HEK293 (cell line): ENCODE results near the gene JAM2.

Source experiments
- FEZF1 ChIP-seq: fragments of 450-650 bp; formaldehyde crosslinking; IDR thresholded peaks from 2 replicates; pipeline ENCODE4 v1.5.1; 2016; ENCODE audit warnings: missing biosample characterization, missing genetic modification characterization
- TCF7L2 ChIP-seq: IDR thresholded peaks from 2 replicates; pipeline ENCODE4 v1.6.1; 2011; ENCODE audit warnings: low read depth, mild to moderate bottlenecking, inconsistent platforms, low read length, moderate library complexity, borderline replicate concordance
- ZBTB20 ChIP-seq: fragments of 450-650 bp; formaldehyde crosslinking; IDR thresholded peaks from 2 replicates; pipeline ENCODE4 v1.5.1; 2016; ENCODE audit warnings: missing biosample characterization, missing genetic modification characterization
- ZNF140 ChIP-seq: fragments of 450-650 bp; formaldehyde crosslinking; IDR thresholded peaks from 2 replicates; pipeline ENCODE4 v1.5.1; 2016; ENCODE audit warnings: missing biosample characterization, missing genetic modification characterization
- ZNF2 ChIP-seq: fragments of 450-650 bp; formaldehyde crosslinking; IDR thresholded peaks from 2 replicates; pipeline ENCODE4 v1.5.1; 2016; ENCODE audit warnings: missing biosample characterization, missing genetic modification characterization
- ZNF391 ChIP-seq: fragments of 450-650 bp; formaldehyde crosslinking; IDR thresholded peaks from 2 replicates; pipeline ENCODE4 v1.5.1; 2016; ENCODE audit warnings: low read depth, missing biosample characterization, missing genetic modification characterization, borderline replicate concordance
- ZNF423 ChIP-seq: fragments of 450-650 bp; formaldehyde crosslinking; IDR thresholded peaks from 2 replicates; pipeline ENCODE4 v1.5.1; 2016; ENCODE audit warnings: missing biosample characterization, missing genetic modification characterization
- TF ChIP-seq, protein P1 (sequence below): fragments of 450-650 bp; formaldehyde crosslinking; IDR thresholded peaks from 2 replicates; pipeline ENCODE4 v1.5.1; 2016; ENCODE audit warnings: missing biosample characterization, missing genetic modification characterization
- TF ChIP-seq, protein P2 (sequence below): fragments of 450-650 bp; formaldehyde crosslinking; IDR thresholded peaks from 2 replicates; pipeline ENCODE4 v1.5.1; 2016; ENCODE audit warnings: missing biosample characterization, missing genetic modification characterization
- TF ChIP-seq, protein P3 (sequence below): fragments of 450-650 bp; formaldehyde crosslinking; IDR thresholded peaks from 2 replicates; pipeline ENCODE4 v1.5.1; 2016; ENCODE audit warnings: missing biosample characterization, missing genetic modification characterization, low read depth
- TF ChIP-seq, protein P4 (sequence below): fragments of 450-650 bp; formaldehyde crosslinking; IDR thresholded peaks from 2 replicates; pipeline ENCODE4 v1.5.1; 2016; ENCODE audit warnings: missing biosample characterization, missing genetic modification characterization, borderline replicate concordance

- TF ChIP-seq, protein P1, sequence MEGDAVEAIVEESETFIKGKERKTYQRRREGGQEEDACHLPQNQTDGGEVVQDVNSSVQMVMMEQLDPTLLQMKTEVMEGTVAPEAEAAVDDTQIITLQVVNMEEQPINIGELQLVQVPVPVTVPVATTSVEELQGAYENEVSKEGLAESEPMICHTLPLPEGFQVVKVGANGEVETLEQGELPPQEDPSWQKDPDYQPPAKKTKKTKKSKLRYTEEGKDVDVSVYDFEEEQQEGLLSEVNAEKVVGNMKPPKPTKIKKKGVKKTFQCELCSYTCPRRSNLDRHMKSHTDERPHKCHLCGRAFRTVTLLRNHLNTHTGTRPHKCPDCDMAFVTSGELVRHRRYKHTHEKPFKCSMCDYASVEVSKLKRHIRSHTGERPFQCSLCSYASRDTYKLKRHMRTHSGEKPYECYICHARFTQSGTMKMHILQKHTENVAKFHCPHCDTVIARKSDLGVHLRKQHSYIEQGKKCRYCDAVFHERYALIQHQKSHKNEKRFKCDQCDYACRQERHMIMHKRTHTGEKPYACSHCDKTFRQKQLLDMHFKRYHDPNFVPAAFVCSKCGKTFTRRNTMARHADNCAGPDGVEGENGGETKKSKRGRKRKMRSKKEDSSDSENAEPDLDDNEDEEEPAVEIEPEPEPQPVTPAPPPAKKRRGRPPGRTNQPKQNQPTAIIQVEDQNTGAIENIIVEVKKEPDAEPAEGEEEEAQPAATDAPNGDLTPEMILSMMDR (tag by site-specific recombination) = no peak
- TF ChIP-seq FEZF1 = no peak
- TF ChIP-seq TCF7L2 = no peak
- TF ChIP-seq, protein P2, sequence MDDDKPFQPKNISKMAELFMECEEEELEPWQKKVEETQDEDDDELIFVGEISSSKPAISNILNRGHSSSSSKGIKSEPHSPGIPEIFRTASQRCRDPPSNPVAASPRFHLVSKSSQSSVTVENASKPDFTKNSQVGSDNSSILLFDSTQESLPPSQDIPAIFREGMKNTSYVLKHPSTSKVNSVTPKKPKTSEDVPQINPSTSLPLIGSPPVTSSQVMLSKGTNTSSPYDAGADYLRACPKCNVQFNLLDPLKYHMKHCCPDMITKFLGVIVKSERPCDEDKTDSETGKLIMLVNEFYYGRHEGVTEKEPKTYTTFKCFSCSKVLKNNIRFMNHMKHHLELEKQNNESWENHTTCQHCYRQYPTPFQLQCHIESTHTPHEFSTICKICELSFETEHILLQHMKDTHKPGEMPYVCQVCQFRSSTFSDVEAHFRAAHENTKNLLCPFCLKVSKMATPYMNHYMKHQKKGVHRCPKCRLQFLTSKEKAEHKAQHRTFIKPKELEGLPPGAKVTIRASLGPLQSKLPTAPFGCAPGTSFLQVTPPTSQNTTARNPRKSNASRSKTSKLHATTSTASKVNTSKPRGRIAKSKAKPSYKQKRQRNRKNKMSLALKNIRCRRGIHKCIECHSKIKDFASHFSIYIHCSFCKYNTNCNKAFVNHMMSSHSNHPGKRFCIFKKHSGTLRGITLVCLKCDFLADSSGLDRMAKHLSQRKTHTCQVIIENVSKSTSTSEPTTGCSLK (tag by site-specific recombination) = no peak
- no peak for TF ChIP-seq ZNF140 (tag by site-specific recombination)
- TF ChIP-seq ZBTB20 (tag by site-specific recombination) = no peak
- TF ChIP-seq ZNF391 = no peak
- no peak for TF ChIP-seq ZNF423 (tag by site-specific recombination)
- no peak for TF ChIP-seq ZNF2 (tag by site-specific recombination)
- TF ChIP-seq, protein P3, sequence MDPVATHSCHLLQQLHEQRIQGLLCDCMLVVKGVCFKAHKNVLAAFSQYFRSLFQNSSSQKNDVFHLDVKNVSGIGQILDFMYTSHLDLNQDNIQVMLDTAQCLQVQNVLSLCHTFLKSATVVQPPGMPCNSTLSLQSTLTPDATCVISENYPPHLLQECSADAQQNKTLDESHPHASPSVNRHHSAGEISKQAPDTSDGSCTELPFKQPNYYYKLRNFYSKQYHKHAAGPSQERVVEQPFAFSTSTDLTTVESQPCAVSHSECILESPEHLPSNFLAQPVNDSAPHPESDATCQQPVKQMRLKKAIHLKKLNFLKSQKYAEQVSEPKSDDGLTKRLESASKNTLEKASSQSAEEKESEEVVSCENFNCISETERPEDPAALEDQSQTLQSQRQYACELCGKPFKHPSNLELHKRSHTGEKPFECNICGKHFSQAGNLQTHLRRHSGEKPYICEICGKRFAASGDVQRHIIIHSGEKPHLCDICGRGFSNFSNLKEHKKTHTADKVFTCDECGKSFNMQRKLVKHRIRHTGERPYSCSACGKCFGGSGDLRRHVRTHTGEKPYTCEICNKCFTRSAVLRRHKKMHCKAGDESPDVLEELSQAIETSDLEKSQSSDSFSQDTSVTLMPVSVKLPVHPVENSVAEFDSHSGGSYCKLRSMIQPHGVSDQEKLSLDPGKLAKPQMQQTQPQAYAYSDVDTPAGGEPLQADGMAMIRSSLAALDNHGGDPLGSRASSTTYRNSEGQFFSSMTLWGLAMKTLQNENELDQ (tag by site-specific recombination) = no peak
- TF ChIP-seq, protein P4, sequence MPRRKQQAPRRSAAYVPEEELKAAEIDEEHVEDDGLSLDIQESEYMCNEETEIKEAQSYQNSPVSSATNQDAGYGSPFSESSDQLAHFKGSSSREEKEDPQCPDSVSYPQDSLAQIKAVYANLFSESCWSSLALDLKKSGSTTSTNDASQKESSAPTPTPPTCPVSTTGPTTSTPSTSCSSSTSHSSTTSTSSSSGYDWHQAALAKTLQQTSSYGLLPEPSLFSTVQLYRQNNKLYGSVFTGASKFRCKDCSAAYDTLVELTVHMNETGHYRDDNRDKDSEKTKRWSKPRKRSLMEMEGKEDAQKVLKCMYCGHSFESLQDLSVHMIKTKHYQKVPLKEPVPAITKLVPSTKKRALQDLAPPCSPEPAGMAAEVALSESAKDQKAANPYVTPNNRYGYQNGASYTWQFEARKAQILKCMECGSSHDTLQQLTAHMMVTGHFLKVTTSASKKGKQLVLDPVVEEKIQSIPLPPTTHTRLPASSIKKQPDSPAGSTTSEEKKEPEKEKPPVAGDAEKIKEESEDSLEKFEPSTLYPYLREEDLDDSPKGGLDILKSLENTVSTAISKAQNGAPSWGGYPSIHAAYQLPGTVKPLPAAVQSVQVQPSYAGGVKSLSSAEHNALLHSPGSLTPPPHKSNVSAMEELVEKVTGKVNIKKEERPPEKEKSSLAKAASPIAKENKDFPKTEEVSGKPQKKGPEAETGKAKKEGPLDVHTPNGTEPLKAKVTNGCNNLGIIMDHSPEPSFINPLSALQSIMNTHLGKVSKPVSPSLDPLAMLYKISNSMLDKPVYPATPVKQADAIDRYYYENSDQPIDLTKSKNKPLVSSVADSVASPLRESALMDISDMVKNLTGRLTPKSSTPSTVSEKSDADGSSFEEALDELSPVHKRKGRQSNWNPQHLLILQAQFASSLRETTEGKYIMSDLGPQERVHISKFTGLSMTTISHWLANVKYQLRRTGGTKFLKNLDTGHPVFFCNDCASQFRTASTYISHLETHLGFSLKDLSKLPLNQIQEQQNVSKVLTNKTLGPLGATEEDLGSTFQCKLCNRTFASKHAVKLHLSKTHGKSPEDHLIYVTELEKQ (tag by site-specific recombination) = no peak
These were observed 52.9 kb downstream of the JAM2 start for GRCh38 chr21:25691976-25692375.
